SK-N-SH treated with all-trans-retinoic acid at 6 μM for 48 hours (cell line): ENCODE data around the gene MCAT.
"Not testable (repeated sequence)": the region's sequence is repeated elsewhere in the genome, so short reads cannot be mapped to it uniquely, and the experiment has no call there.

ENCODE experiments used
- ATAC-seq: fragments of 200-7000 bp; cut with Tn5 transposase; 3 replicates; pipeline ENCODE4 v1.9.1; 2020; ENCODE audit warnings: mild to moderate bottlenecking, moderate library complexity
- ARNTL ChIP-seq: fragments of 450-650 bp; formaldehyde crosslinking; IDR thresholded peaks from 2 replicates; pipeline ENCODE4 v1.5.0; 2020; ENCODE audit warnings: low read depth, mild to moderate bottlenecking, moderate library complexity, borderline replicate concordance
- BACH2 ChIP-seq: fragments of 250-450 bp; sonication (Bioruptor Pico); IDR thresholded peaks from 2 replicates; pipeline ENCODE4 v1.9.0; 2021; ENCODE audit warnings: mild to moderate bottlenecking, borderline replicate concordance
- CREB5 ChIP-seq: fragments of 250-450 bp; sonication (Bioruptor Pico); IDR thresholded peaks from 2 replicates; pipeline ENCODE4 v1.5.1; 2020; ENCODE audit warnings: low read depth, mild to moderate bottlenecking, moderate library complexity
- CSDC2 ChIP-seq: fragments of 250-450 bp; sonication (Bioruptor Pico); IDR thresholded peaks from 2 replicates; pipeline ENCODE4 v1.5.0; 2020; ENCODE audit warnings: mild to moderate bottlenecking, moderate library complexity
- CSRNP3 ChIP-seq: fragments of 250-450 bp; sonication (Bioruptor Pico); IDR thresholded peaks from 2 replicates; pipeline ENCODE4 v1.5.1; 2021; ENCODE audit warnings: mild to moderate bottlenecking, moderate library complexity
- ESRRG ChIP-seq: fragments of 250-450 bp; sonication (Bioruptor Pico); IDR thresholded peaks from 2 replicates; pipeline ENCODE4 v1.6.1; 2021; ENCODE audit warnings: mild to moderate bottlenecking
- GLIS3 ChIP-seq: fragments of 250-450 bp; sonication (Bioruptor Pico); IDR thresholded peaks from 2 replicates; pipeline ENCODE4 v1.5.0; 2020; ENCODE audit warnings: mild to moderate bottlenecking, moderate library complexity
- ISL1 ChIP-seq: fragments of 250-450 bp; sonication (Bioruptor Pico); IDR thresholded peaks from 2 replicates; pipeline ENCODE4 v2.1.2; 2022; ENCODE audit warnings: mild to moderate bottlenecking, moderate library complexity
- OSR1 ChIP-seq: fragments of 250-450 bp; sonication (Bioruptor Pico); IDR thresholded peaks from 2 replicates; pipeline ENCODE4 v1.8.0; 2022; ENCODE audit warnings: moderate library complexity, mild to moderate bottlenecking, inconsistent platforms
- PATZ1 ChIP-seq: fragments of 250-450 bp; sonication (Bioruptor Pico); IDR thresholded peaks from 2 replicates; pipeline ENCODE4 v1.8.0; 2020; ENCODE audit warnings: mild to moderate bottlenecking, moderate library complexity, borderline replicate concordance
- POU6F1 ChIP-seq: fragments of 250-450 bp; sonication (Bioruptor Pico); IDR thresholded peaks from 2 replicates; pipeline ENCODE4 v1.8.0; 2021; ENCODE audit warnings: low read depth, mild to moderate bottlenecking, moderate library complexity, borderline replicate concordance
- PPARA ChIP-seq: fragments of 250-450 bp; sonication (Bioruptor Pico); IDR thresholded peaks from 2 replicates; pipeline ENCODE4 v1.5.0; 2020; ENCODE audit warnings: mild to moderate bottlenecking, borderline replicate concordance
- RARB ChIP-seq: fragments of 250-450 bp; sonication (Bioruptor Pico); IDR thresholded peaks from 2 replicates; pipeline ENCODE4 v1.8.0; 2021; ENCODE audit warnings: mild to moderate bottlenecking, moderate library complexity
- TOX ChIP-seq: fragments of 250-450 bp; sonication (Bioruptor Pico); IDR thresholded peaks from 2 replicates; pipeline ENCODE4 v1.8.0; 2021; ENCODE audit warnings: mild to moderate bottlenecking, moderate library complexity, borderline replicate concordance
- TSHZ2 ChIP-seq: fragments of 250-450 bp; sonication (Bioruptor Pico); IDR thresholded peaks from 2 replicates; pipeline ENCODE4 v1.5.0; 2020; ENCODE audit warnings: mild to moderate bottlenecking, moderate library complexity
- ZC3H10 ChIP-seq: fragments of 250-450 bp; sonication (Bioruptor Pico); IDR thresholded peaks from 2 replicates; pipeline ENCODE4 v1.5.1; 2021; ENCODE audit warnings: mild to moderate bottlenecking, moderate library complexity
- ZFP3 ChIP-seq: fragments of 250-450 bp; sonication (Bioruptor Pico); IDR thresholded peaks from 2 replicates; pipeline ENCODE4 v1.5.0; 2020; ENCODE audit warnings: mild to moderate bottlenecking, moderate library complexity
- ZFP30 ChIP-seq: fragments of 450-650 bp; formaldehyde crosslinking; IDR thresholded peaks from 2 replicates; pipeline ENCODE4 v1.5.0; 2022; ENCODE audit warnings: mild to moderate bottlenecking, moderate library complexity
- ZNF565 ChIP-seq: fragments of 450-650 bp; formaldehyde crosslinking; conservative IDR thresholded peaks from 2 replicates; pipeline ENCODE4 v1.5.0; 2020; ENCODE audit warnings: low read depth, mild to moderate bottlenecking, moderate library complexity
- ZNF70 ChIP-seq: fragments of 450-650 bp; formaldehyde crosslinking; IDR thresholded peaks from 2 replicates; pipeline ENCODE4 v1.5.0; 2020; ENCODE audit warnings: mild to moderate bottlenecking, moderate library complexity
- ZNF8 ChIP-seq: fragments of 450-650 bp; formaldehyde crosslinking; IDR thresholded peaks from 2 replicates; pipeline ENCODE4 v1.5.0; 2020; ENCODE audit warnings: mild to moderate bottlenecking, moderate library complexity

MCAT gene

GRCh38 chr22:43109511-43109910 is 33.7 kb downstream of the MCAT start (continued):
- TF ChIP-seq ZC3H10: no peak
- TF ChIP-seq ZNF565: no peak
- TF ChIP-seq GLIS3: no peak
- TF ChIP-seq ZFP30 (CRISPR knock-in tag): no peak
- TF ChIP-seq RARB (CRISPR knock-in tag): no peak

- TF ChIP-seq CSDC2 (CRISPR knock-in tag) (no peak), POU6F1 (CRISPR knock-in tag) (no peak), ZFP30 (CRISPR knock-in tag) (no peak), CREB5 (no peak), GLIS3 (no peak), RARB (CRISPR knock-in tag) (no peak), TSHZ2 (CRISPR knock-in tag) (no peak), ESRRG (CRISPR knock-in tag) (no peak), ZNF8 (CRISPR knock-in tag) (no peak), OSR1 (CRISPR knock-in tag) (no peak), PPARA (CRISPR knock-in tag) (no peak), CSRNP3 (CRISPR knock-in tag) (no peak), ZNF70 (CRISPR knock-in tag) (no peak), ISL1 (CRISPR knock-in tag) (no peak), ZFP3 (CRISPR knock-in tag) (no peak)
- TF ChIP-seq, all 23 proteins: peak for 0
- ATAC-seq: no peak
These were observed 36.9 kb downstream of the MCAT start for GRCh38 chr22:43106302-43106701.

GRCh38 chr22:43104950-43105349 is 38.2 kb downstream of the MCAT start:
- not testable (repeated sequence) for ATAC-seq

- not testable (repeated sequence) for ATAC-seq
These were observed 39.1 kb downstream of the MCAT start for GRCh38 chr22:43104056-43104625.

GRCh38 chr22:43101306-43101705 is 41.9 kb downstream of the MCAT start:
- no peak for ATAC-seq
- TF ChIP-seq ZFP3 (CRISPR knock-in tag) (no peak), ISL1 (CRISPR knock-in tag) (no peak), PATZ1 (no peak), ZNF70 (CRISPR knock-in tag) (no peak), ZFP30 (CRISPR knock-in tag) (no peak), RARB (CRISPR knock-in tag) (no peak), ARNTL (CRISPR knock-in tag) (no peak), POU6F1 (CRISPR knock-in tag) (no peak), CSDC2 (CRISPR knock-in tag) (no peak), BACH2 (no peak), ZNF565 (no peak), GLIS3 (no peak), CSRNP3 (CRISPR knock-in tag) (no peak), TOX (CRISPR knock-in tag) (no peak), ESRRG (CRISPR knock-in tag) (no peak), ZC3H10 (no peak)
